Tibial artery (tissue), 4 donors: ENCODE measurements around the gene MICAL3.
A peak's percentile ranks its signal among the peaks of the same experiment; 100 is the strongest.

Source experiments
- DNase-seq, 2 donors: peaks; one replicate each; pipeline ENCODE4 v3.0.0-alpha.2; 2019
- H3K27ac ChIP-seq, 2 donors: fragments of 200-600 bp; sonication (generic) in 1 of 2; 1 replicate in 1 of 2; 2 replicates in 1 of 2; pipeline ENCODE4 v1.5.1; 2018 to 2019; ENCODE audit warnings: mild to moderate bottlenecking in 1 of 2
- H3K27me3 ChIP-seq, 2 donors: fragments of 200-600 bp; sonication (generic) in 1 of 2; one replicate each; pipeline versions ENCODE4 v1.5.1 to v1.6.0; 2016 to 2019
- H3K36me3 ChIP-seq, 3 donors: fragments of 200-600 bp; sonication (generic) in 2 of 3; one replicate each; pipeline ENCODE4 v1.5.1; 2016 to 2019; ENCODE audit warnings: mild to moderate bottlenecking in 2 of 3
- H3K4me1 ChIP-seq, 4 donors: fragments of 200-600 bp; sonication (generic) in 2 of 4; 1 replicate in 3 of 4; 2 replicates in 1 of 4; pipeline ENCODE4 v1.5.1; 2016 to 2019
- H3K4me3 ChIP-seq, 2 donors: fragments of 200-600 bp; sonication (generic) in 1 of 2; 1 replicate in 1 of 2; 2 replicates in 1 of 2; pipeline ENCODE4 v1.5.1; 2018 to 2019; ENCODE audit warnings: mild to moderate bottlenecking in 2 of 2
- H3K9me3 ChIP-seq, 3 donors: fragments of 200-600 bp; sonication (generic) in 1 of 3; one replicate each; pipeline ENCODE4 v1.5.1; 2016 to 2019
- CTCF ChIP-seq, 2 experiments: fragments of 200-600 bp in 1 of 2; fragments of 450-650 bp in 1 of 2; IDR thresholded peaks; one replicate each; pipeline ENCODE4 v1.5.1; 2017 to 2019; ENCODE audit warnings: antibody characterized with exemption in 2 of 2, mild to moderate bottlenecking in 1 of 2, moderate library complexity in 1 of 2
- intact Hi-C: fragments of 100-400 bp; cut with DNase I; formaldehyde crosslinking; loops from one replicate; pipeline ENCODE4 v1.15.0; 2023; ENCODE audit warnings: low total_unique reads

The MICAL3 gene

GRCh38 chr22:18070041-18070440, 45.7 kb upstream of the MICAL3 start:
- no peaks in the 10 kb centered on the region for H3K36me3 ChIP-seq
- no peak for TF ChIP-seq CTCF (IDR thresholded peaks at IDR 0.05)
- no peaks in the 10 kb centered on the region for H3K27me3 ChIP-seq
- H3K4me1 ChIP-seq = peaks cover 0 to 34% (median 24%) of the 10 kb centered on the region in 4 donors
- H3K4me3 ChIP-seq = no peak overlapping the region
- H3K9me3 ChIP-seq = no peaks in the 10 kb centered on the region
- DNase-seq = no peak
- intact Hi-C loops = loop anchor here (10.0 kb wide), 1 partner anchor 45 kb away; the partner anchor contains the start of gene MICAL3
- H3K27ac ChIP-seq = no peak overlapping the region

GRCh38 chr22:18069041-18069440, 44.7 kb upstream of the MICAL3 start:
- peaks cover 0 to 33% (median 24%) of the 10 kb centered on the region in 4 donors for H3K4me1 ChIP-seq

GRCh38 chr22:18068381-18068988, 44.1 kb upstream of the MICAL3 start:
- Histone ChIP-seq H3K4me3 (peak overlapping the region; percentile 17 to 31), H3K9me3 (no peaks in the 10 kb centered on the region), H3K4me1 (peaks cover 0 to 36% (median 25%) of the 10 kb centered on the region in 4 donors), H3K36me3 (no peaks in the 10 kb centered on the region), H3K27ac (peak overlapping the region; percentile 84 to 91), H3K27me3 (no peaks in the 10 kb centered on the region)
- TF ChIP-seq CTCF (IDR thresholded peaks at IDR 0.05) = no peak
- intact Hi-C loops = no loop called here
- peak in 1 of 2 donors; percentile 75 for DNase-seq

More at GRCh38 chr22:18069041-18069440, 44.7 kb upstream of the MICAL3 start:
- DNase-seq = no peak
- Histone ChIP-seq H3K36me3 (no peaks in the 10 kb centered on the region), H3K9me3 (no peaks in the 10 kb centered on the region), H3K4me3 (no peak overlapping the region), H3K27me3 (no peaks in the 10 kb centered on the region), H3K27ac (peak overlapping the region; percentile 84 to 91)
- intact Hi-C loops = no loop called here
- no peak for TF ChIP-seq CTCF (IDR thresholded peaks at IDR 0.05)

- peaks cover 0 to 44% (median 28%) of the 10 kb centered on the region in 4 donors for H3K4me1 ChIP-seq
Measured at GRCh38 chr22:18067548-18068341, 43.4 kb upstream of the MICAL3 start.

GRCh38 chr22:18067121-18067520, 42.8 kb upstream of the MICAL3 start:
- TF ChIP-seq CTCF (IDR thresholded peaks at IDR 0.05) = no peak
- H3K9me3 ChIP-seq = no peaks in the 10 kb centered on the region
- H3K27ac ChIP-seq = peak overlapping the region; percentile 84 to 91
- no peak for DNase-seq
- no peaks in the 10 kb centered on the region for H3K36me3 ChIP-seq
- peaks cover 0 to 45% (median 29%) of the 10 kb centered on the region in 4 donors for H3K4me1 ChIP-seq
- intact Hi-C loops = no loop called here
- no peak overlapping the region for H3K4me3 ChIP-seq
- no peaks in the 10 kb centered on the region for H3K27me3 ChIP-seq

More at GRCh38 chr22:18067548-18068341, 43.4 kb upstream of the MICAL3 start:
- no peaks in the 10 kb centered on the region for H3K9me3 ChIP-seq
- peak in 1 of 2 donors; percentile 70 for DNase-seq
- H3K27ac ChIP-seq = peak overlapping the region; percentile 84 to 91
- intact Hi-C loops = no loop called here
- peak overlapping the region; percentile 17 to 31 for H3K4me3 ChIP-seq
- H3K36me3 ChIP-seq = no peaks in the 10 kb centered on the region
- TF ChIP-seq CTCF (IDR thresholded peaks at IDR 0.05) = no peak
- no peaks in the 10 kb centered on the region for H3K27me3 ChIP-seq
